Sigmoid colon (tissue), 7 donors: ENCODE results near the gene TCF20. TPM values are rescaled to one million over a fixed set of nuclear protein-coding genes. Genes with fewer than 3 reads are reported as not detected.
A peak's percentile ranks its signal among the peaks of the same experiment; 100 is the strongest.

Source experiments
- DNase-seq: peaks from one replicate; pipeline ENCODE4 v3.0.0-alpha.2; 2019
- H3K27ac ChIP-seq, 4 donors: fragments of 200-600 bp; sonication (generic); one replicate each; pipeline ENCODE4 v1.5.1; 2016 to 2019; ENCODE audit warnings: mild to moderate bottlenecking in 1 of 4
- H3K27me3 ChIP-seq, 3 donors: fragments of 200-600 bp; sonication (generic); one replicate each; pipeline ENCODE4 v1.5.1; 2019; ENCODE audit warnings: mild to moderate bottlenecking in 1 of 3
- H3K36me3 ChIP-seq, 4 donors: fragments of 200-600 bp; sonication (generic); one replicate each; pipeline ENCODE4 v1.5.1; 2016 to 2019
- H3K4me1 ChIP-seq, 4 donors: fragments of 200-600 bp; sonication (generic); one replicate each; pipeline ENCODE4 v1.5.1; 2017 to 2019
- H3K4me3 ChIP-seq, 4 donors: fragments of 200-600 bp; sonication (generic); one replicate each; pipeline ENCODE4 v1.5.1; 2017 to 2019; ENCODE audit warnings: mild to moderate bottlenecking in 2 of 4, moderate library complexity in 1 of 4
- H3K9me3 ChIP-seq, 4 donors: fragments of 200-600 bp in 3 of 4; sonication (generic) in 3 of 4; one replicate each; pipeline versions ENCODE4 v1.5.1 to v1.6.1; 2013 to 2019
- EP300 ChIP-seq, 4 donors: sonication (generic); formaldehyde crosslinking; IDR thresholded peaks; one replicate each; pipeline ENCODE4 v1.6.1; 2017; ENCODE audit warnings: antibody characterized with exemption in 4 of 4
- POLR2A ChIP-seq, 2 donors: fragments of 450-650 bp; IDR thresholded peaks; one replicate each; pipeline ENCODE4 v1.6.1; 2016; ENCODE audit warnings: antibody characterized with exemption in 2 of 2, mild to moderate bottlenecking in 2 of 2, moderate library complexity in 2 of 2
- POLR2AphosphoS5 ChIP-seq, 4 donors: sonication (generic); formaldehyde crosslinking; IDR thresholded peaks; one replicate each; pipeline ENCODE4 v1.6.1; 2017; ENCODE audit warnings: antibody characterized with exemption in 4 of 4
- WGBS, 2 donors: extraction: QIAGEN DNeasy Blood & Tissue Kit; methylation state at CpG; one replicate each; pipeline ENCODE4 v1.1.7; 2013; 5-methylcytosine and 5-hydroxymethylcytosine counted together
- intact Hi-C: fragments of 100-400 bp; cut with DNase I; formaldehyde crosslinking; loops from one replicate; pipeline ENCODE4 v1.15.1; 2023
- polyA plus RNA-seq, 3 donors: library from polyadenylated mRNA; stranded (reverse); fragments of 200-250 nt; gene quantifications; one replicate each; pipeline ENCODE4 v1.2.3, GENCODE V29; 2013
- total RNA-seq, 4 donors: library from RNA; depleted of rRNA; stranded (reverse); fragments of >200 nt; gene quantifications; one replicate each; pipeline ENCODE4 v1.1.0, GENCODE V29; 2016
- TF ChIP-seq, protein P1 (sequence below), 4 experiments: fragments of 450-650 bp in 3 of 4; fragments of 200-600 bp in 1 of 4; IDR thresholded peaks; one replicate each; pipeline ENCODE4 v1.5.1; 2016 to 2019; ENCODE audit warnings: antibody characterized with exemption in 4 of 4, mild to moderate bottlenecking in 3 of 4, moderate library complexity in 2 of 4
- donor health status: healthy with polysubstance abuse.
- donor health status: Bipolar disorder and iron deficiency.
- donor health status: healthy.

TCF20 gene
- total and polyA plus RNA-seq, 7 donors: 10.8 to 31.0 (median 22.5) TPM

DNA sequence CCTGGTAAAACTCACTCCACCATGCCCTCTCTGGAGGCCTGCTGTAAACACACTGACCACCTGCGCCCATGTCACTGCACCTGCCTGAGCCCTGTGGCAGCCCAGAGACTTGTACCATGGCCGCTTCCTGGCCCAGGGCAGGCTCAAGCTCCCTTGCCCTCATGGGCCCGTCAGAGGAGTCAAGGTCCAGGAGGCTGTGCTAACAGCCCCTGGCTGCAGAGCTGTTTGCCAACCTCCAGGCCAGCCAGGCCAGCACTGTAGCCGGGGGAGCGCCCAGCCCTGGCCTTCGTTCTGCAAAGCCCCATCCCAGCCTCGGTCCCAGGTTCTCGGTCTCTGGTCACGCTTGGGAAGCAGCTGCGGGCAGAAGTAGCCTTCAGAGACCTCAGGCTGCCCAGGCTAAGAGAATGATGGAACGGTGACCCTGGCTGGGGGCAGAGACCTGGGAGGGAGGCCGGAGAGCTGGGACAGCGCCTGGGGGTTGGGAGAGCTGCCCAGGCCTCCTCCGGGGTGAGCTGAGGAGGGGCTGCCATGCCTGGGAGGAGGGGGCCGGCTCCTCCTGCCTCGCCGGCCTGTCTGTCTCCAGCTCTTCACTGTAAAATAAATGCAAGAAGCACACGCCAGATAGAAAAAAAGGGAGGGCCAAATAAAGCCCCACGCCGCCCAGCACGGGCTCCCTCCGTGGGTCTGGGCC, 11.9 kb upstream of the TCF20 start:
- intact Hi-C loops: no loop called here
- WGBS, 2 donors: 20 to 65% methylated on average over 22 of the region's 22 CpGs
- peak; percentile 59 for DNase-seq

DNA sequence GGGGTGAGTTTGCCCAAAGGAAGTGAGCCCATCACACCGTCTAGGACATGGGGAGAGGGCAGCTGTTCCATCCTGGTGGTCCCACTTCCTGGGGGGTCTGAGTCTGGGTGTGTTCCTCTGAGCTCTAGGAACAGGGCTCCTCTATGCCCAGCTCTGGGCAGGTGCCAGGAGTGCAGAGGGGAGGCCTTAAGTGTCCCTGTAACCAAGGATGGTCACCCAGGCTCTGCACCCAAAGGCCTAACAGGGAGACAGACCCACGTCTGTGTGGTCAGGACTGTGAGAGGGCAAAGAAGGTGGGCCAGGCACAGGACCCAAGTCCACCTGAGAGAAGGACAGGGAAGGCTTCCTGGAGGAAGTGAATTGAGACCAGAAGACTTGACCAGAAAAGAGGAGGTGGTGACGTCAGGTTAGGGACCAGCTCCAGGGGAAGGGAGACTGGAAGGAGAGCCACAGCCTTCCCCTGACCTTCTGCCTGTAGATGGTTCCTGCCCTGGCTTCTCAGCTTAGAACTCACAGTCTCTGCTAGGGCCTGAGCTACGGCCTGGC, 11.3 kb upstream of the TCF20 start:
- 41 to 71% methylated on average over 4 of the region's 4 CpGs for WGBS, 2 donors
- DNase-seq: peak; percentile 54

More for the DNA sequence above, 11.9 kb upstream of the TCF20 start:
- Histone ChIP-seq H3K27ac (no peak overlapping the region), H3K36me3 (no peaks in the 10 kb centered on the region), H3K4me1 (peaks cover 0 to 17% (median 14%) of the 10 kb centered on the region in 4 donors), H3K9me3 (no peaks in the 10 kb centered on the region), H3K27me3 (peaks cover 0 to 29% (median 0%) of the 10 kb centered on the region in 3 donors), H3K4me3 (no peak overlapping the region)
- TF ChIP-seq, protein P1, sequence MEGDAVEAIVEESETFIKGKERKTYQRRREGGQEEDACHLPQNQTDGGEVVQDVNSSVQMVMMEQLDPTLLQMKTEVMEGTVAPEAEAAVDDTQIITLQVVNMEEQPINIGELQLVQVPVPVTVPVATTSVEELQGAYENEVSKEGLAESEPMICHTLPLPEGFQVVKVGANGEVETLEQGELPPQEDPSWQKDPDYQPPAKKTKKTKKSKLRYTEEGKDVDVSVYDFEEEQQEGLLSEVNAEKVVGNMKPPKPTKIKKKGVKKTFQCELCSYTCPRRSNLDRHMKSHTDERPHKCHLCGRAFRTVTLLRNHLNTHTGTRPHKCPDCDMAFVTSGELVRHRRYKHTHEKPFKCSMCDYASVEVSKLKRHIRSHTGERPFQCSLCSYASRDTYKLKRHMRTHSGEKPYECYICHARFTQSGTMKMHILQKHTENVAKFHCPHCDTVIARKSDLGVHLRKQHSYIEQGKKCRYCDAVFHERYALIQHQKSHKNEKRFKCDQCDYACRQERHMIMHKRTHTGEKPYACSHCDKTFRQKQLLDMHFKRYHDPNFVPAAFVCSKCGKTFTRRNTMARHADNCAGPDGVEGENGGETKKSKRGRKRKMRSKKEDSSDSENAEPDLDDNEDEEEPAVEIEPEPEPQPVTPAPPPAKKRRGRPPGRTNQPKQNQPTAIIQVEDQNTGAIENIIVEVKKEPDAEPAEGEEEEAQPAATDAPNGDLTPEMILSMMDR (IDR thresholded peaks at IDR 0.05): no peak
- TF ChIP-seq POLR2AphosphoS5 (IDR thresholded peaks at IDR 0.05) (no peak), POLR2A (IDR thresholded peaks at IDR 0.05) (no peak)

DNA sequence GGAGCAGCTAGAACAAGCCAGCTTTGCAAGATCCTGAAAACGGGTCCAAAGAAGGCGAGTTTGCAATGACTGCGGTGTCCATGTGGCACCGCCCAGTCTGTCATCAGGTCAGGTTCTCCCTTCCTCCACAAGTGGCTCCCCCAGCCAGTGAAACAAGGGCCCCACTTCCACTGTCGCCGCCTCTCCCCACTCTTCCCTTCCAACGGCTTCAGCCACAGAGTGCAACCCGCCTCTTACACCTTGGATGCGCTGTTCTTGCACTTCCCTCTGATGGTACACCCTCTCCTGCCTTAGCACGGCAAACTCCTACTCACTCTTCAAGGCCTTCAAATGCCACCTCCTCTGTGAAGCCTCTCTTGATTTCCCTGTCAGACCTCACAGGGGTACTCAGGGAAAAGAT, 10.8 kb upstream of the TCF20 start:
- H3K9me3 ChIP-seq: no peaks in the 10 kb centered on the region
- intact Hi-C loops: no loop called here
- TF ChIP-seq EP300 (IDR thresholded peaks at IDR 0.05) (no peak), POLR2AphosphoS5 (IDR thresholded peaks at IDR 0.05) (no peak), POLR2A (IDR thresholded peaks at IDR 0.05) (no peak)
- TF ChIP-seq, protein P1 (IDR thresholded peaks at IDR 0.05): no peak
- H3K4me1 ChIP-seq: peaks cover 0 to 17% (median 14%) of the 10 kb centered on the region in 4 donors
- 91 to 92% methylated on average over 10 of the region's 10 CpGs for WGBS, 2 donors
- H3K4me3 ChIP-seq: no peak overlapping the region
- no peaks in the 10 kb centered on the region for H3K36me3 ChIP-seq
- H3K27ac ChIP-seq: no peak overlapping the region
- H3K27me3 ChIP-seq: peaks cover 0 to 29% (median 0%) of the 10 kb centered on the region in 3 donors
- peak; percentile 48 for DNase-seq

More for the DNA sequence above, 11.3 kb upstream of the TCF20 start:
- Histone ChIP-seq H3K27ac (no peak overlapping the region), H3K4me1 (peaks cover 0 to 17% (median 14%) of the 10 kb centered on the region in 4 donors), H3K27me3 (peaks cover 0 to 29% (median 0%) of the 10 kb centered on the region in 3 donors), H3K4me3 (no peak overlapping the region), H3K9me3 (no peaks in the 10 kb centered on the region), H3K36me3 (no peaks in the 10 kb centered on the region)
- TF ChIP-seq EP300 (IDR thresholded peaks at IDR 0.05): no peak
- no peak for TF ChIP-seq POLR2AphosphoS5 (IDR thresholded peaks at IDR 0.05)
- no peak for TF ChIP-seq POLR2A (IDR thresholded peaks at IDR 0.05)
- TF ChIP-seq, protein P1 (IDR thresholded peaks at IDR 0.05): no peak
- intact Hi-C loops: no loop called here

GRCh38 chr22:42280836-42281235, 10.4 kb upstream of the TCF20 start:
- TF ChIP-seq EP300 (IDR thresholded peaks at IDR 0.05) (no peak), POLR2A (IDR thresholded peaks at IDR 0.05) (no peak), POLR2AphosphoS5 (IDR thresholded peaks at IDR 0.05) (no peak)
- TF ChIP-seq, protein P1 (IDR thresholded peaks at IDR 0.05): no peak
- 80 to 87% methylated on average over 5 of the region's 5 CpGs for WGBS, 2 donors
- no peak overlapping the region for H3K27ac ChIP-seq
- intact Hi-C loops: no loop called here
- no peaks in the 10 kb centered on the region for H3K36me3 ChIP-seq
- no peak overlapping the region for H3K4me3 ChIP-seq
- H3K9me3 ChIP-seq: no peaks in the 10 kb centered on the region
- H3K4me1 ChIP-seq: peaks cover 0 to 17% (median 14%) of the 10 kb centered on the region in 4 donors
- peak; percentile 47 for DNase-seq
- H3K27me3 ChIP-seq: peaks cover 0 to 27% (median 0%) of the 10 kb centered on the region in 3 donors
